Measurements from ENCODE around the gene TSPAN18. TPM values are rescaled to one million over a fixed set of nuclear protein-coding genes. Genes with fewer than 3 reads are reported as not detected.

The TSPAN18 gene
- total and polyA plus RNA-seq, 10 of the 15 experiments (the other 5 are each of a cell fraction or from before 2014, with no cell fraction given), result 0.02 to 0.77 (median 0.13) TPM; not detected in 1

GRCh38 chr11:44863231-44863630, 136.5 kb downstream of the TSPAN18 start:
- peak; percentile 23 for FAIRE-seq
- no peak overlapping the region for H3K9ac ChIP-seq (ENCODE audit: control insufficient read depth, insufficient read depth, low read length)
- H3K4me2 ChIP-seq (ENCODE audit: control insufficient read depth, insufficient read depth), result no peak overlapping the region
- no peak overlapping the region for H2AFZ ChIP-seq (ENCODE audit: control insufficient read depth, low read depth, low read length)
- ChIA-PET CTCF (interaction anchor here (1.1 to 1.3 kb wide), 2 partner anchors 28 to 88 kb away, joined by 3 to 4 read pairs; no protein-coding TSS in a partner anchor), POLR2A (no interaction called here), RAD21 (ENCODE audit: unreplicated experiment) (interaction anchor here (0.8 to 1.5 kb wide), 4 partner anchors 28 to 251 kb away, joined by 3 to 9 read pairs (median 4); no protein-coding TSS in a partner anchor), SMC1A (ENCODE audit: uncharacterized antibody, unreplicated experiment) (interaction anchor here (0.9 to 2.3 kb wide), 3 partner anchors 8 to 12 kb away, joined by 3 to 19 read pairs (median 9); no protein-coding TSS in a partner anchor)
- BruUV-seq (replicated peaks), result no TSS peak
- in situ Hi-C loops (cut with MboI) (no loop called here), intact Hi-C loops (cut with micrococcal nuclease; ENCODE audit: unreplicated experiment) (loop anchor here (5.0 kb wide), 1 partner anchor 296 kb away; the partner anchor contains the start of gene CD82)
- H3K4me3 ChIP-seq, result no peak overlapping the region
- DNase-seq (ENCODE audit: low read depth, low spot score), result no peak
- peaks cover 15% of the 10 kb centered on the region for H3K4me1 ChIP-seq (ENCODE audit: control insufficient read depth, insufficient read depth, low read length)
- H3K9me3 ChIP-seq (replicated peaks; ENCODE audit: control insufficient read depth, insufficient read depth, low read length), result no peaks in the 10 kb centered on the region; the same call in 2 of the 3 replicates
- H4K20me1 ChIP-seq (ENCODE audit: control insufficient read depth, insufficient read depth), result no peaks in the 10 kb centered on the region
- WGBS (ENCODE audit: insufficient coverage, insufficient replicate concordance, low lambda C conversion rate, missing lambda C conversion rate), result 91% methylated on average over 6 of the region's 6 CpGs
- H3K36me3 ChIP-seq (ENCODE audit: control insufficient read depth in 2 of 2, insufficient read depth in 2 of 2, low read length in 1 of 2), result no peaks in the 10 kb centered on the region
- no peaks in the 10 kb centered on the region for H3K79me2 ChIP-seq (ENCODE audit: control insufficient read depth, insufficient read depth, low read length)
- no peak overlapping the region for H3K27ac ChIP-seq (ENCODE audit: control insufficient read depth, insufficient read depth)
- no peaks in the 10 kb centered on the region; a peak in 2 of 4 replicates for H3K27me3 ChIP-seq (replicated peaks in 1 of 2; ENCODE audit: control insufficient read depth in 2 of 2, insufficient read depth in 2 of 2, low read length in 1 of 2)
- ATAC-seq, result no peak
- TF ChIP-seq CUX1 (IDR thresholded peaks at IDR 0.05; ENCODE audit: insufficient replicate concordance, low read depth, low read length), result no peak
- TF ChIP-seq BACH1 (IDR thresholded peaks at IDR 0.05; ENCODE audit: borderline replicate concordance), result no peak
- no peak for TF ChIP-seq RAD51 (IDR thresholded peaks at IDR 0.05)
- TF ChIP-seq IRF5 (IDR thresholded peaks at IDR 0.05; ENCODE audit: borderline replicate concordance), result no peak
- TF ChIP-seq KLF5 (IDR thresholded peaks at IDR 0.05; ENCODE audit: partially characterized antibody), result no peak
- TF ChIP-seq ZNF622 (IDR thresholded peaks at IDR 0.05), result no peak
- TF ChIP-seq RBBP5 (conservative IDR thresholded peaks at IDR 0.05), result no peak
- TF ChIP-seq ZNF687 (IDR thresholded peaks at IDR 0.05), result no peak
- no peak for TF ChIP-seq NRF1 (conservative IDR thresholded peaks at IDR 0.05; ENCODE audit: low read depth, low read length)
- TF ChIP-seq SMARCA5 (IDR thresholded peaks at IDR 0.05), result no peak
- TF ChIP-seq NR2F1 (conservative IDR thresholded peaks at IDR 0.05), result no peak
- no peak for TF ChIP-seq HCFC1 (IDR thresholded peaks at IDR 0.05; ENCODE audit: low read length)
